Measurements from ENCODE around the gene METAP2.

The METAP2 gene

DNA sequence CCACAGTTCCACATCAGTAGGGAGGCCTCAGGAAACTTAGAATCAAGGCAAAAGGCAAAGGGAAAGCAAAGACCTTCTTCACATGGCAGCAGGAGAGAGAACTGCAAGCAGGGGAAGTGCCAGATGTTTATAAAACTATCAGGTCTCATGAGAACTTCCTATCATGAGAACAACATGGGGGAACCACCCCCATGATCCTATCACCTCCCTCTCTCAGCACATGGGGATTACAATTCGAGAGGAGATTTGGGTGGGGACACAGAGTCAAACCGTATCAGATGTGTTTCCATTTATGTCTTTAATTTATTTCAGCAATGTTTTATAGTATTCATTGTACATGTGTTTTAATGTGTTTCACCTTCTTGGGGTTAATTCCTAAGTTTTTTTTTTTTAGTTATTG is 25.8 kb downstream of the METAP2 start:
- DNase-seq = no peak
- in situ Hi-C loops (cut with HindIII; ENCODE audit: low pct_ligation_motif_present, low pct_unique_long_range_greater_than_20kb, low sequenced_read_pairs) = no loop called here

DNA sequence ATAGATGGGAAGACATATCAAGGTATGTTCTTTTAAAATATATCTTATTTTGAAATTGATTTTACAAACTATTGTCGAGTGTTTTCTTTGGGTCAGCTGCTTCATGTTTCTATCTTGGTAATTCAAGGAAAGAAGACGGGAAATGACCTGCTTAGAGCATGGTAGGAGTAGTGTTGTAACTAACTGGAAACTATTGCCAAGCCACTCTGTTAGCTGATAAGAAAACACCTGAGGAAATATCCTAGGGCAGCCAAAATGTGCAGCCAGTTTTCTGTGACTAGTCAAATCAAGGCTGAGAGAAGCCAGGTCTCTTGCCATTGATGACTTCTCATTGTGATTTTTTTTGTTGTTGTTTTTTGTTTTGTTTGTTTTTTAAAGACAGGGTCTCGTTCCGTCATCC is 30.2 kb downstream of the METAP2 start:
- in situ Hi-C loops (cut with HindIII; ENCODE audit: low pct_ligation_motif_present, low pct_unique_long_range_greater_than_20kb, low sequenced_read_pairs) = no loop called here

DNA sequence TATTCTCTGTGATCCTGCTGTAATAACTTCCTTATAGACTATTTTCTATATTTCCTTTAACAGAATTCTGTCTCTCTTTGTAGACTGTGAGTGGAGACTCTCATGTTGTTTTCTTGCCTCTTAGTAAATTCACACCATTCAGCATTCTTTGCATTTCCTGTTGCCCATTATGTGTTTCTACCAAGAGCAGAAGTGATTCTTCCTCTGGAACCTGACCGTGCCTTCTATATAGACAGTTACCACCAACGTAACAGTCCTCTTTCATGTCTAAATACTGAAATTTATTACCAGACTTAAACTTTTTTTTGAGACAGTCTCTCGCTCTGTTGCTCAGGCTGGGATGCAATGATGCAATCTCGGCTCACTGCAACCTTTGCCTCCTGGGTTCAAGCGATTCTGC is 31.1 kb downstream of the METAP2 start:
- DNase-seq = no peak
- in situ Hi-C loops (cut with HindIII; ENCODE audit: low pct_ligation_motif_present, low pct_unique_long_range_greater_than_20kb, low sequenced_read_pairs) = no loop called here

More for the DNA sequence above, 30.2 kb downstream of the METAP2 start:
- DNase-seq = no peak

DNA sequence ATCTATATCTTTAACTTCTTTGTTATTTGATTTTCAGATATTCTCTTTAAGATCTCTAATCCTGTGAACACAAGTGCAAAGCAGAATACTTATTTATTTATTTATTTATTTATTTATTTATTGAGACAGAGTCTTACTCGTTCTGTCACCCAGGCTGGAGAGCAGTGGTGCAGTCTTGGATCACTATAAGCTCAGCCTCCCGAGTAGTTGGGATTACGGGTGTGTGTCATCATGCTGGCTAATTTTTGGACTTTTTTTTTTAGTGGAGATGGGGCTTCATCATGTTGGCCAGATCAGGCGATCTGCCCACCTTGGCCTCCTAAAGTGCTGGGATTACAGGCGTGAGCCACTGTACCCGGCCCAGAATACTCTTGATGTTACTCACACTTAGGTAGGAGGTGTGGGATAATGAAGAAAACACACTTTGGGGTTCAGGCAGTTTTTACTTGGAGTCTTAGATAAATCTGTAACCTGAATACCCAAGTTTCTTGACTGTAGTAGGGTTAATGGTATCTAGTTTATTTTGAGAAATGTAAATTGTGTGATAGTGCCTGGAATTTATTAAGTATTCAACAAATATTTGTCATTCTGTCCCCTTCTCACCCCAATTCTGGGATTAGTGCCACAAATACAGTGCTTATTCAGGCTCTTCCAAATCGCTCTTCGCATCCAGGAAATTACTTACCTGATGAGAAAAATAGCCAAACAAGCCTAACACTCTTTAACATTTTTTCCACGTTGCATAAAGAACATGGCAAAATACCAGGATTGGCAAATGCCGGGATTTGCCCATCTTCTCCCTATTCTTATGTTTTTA is 33.0 kb downstream of the METAP2 start:
- no peak for DNase-seq
- in situ Hi-C loops (cut with HindIII; ENCODE audit: low pct_ligation_motif_present, low pct_unique_long_range_greater_than_20kb, low sequenced_read_pairs) = no loop called here

DNA sequence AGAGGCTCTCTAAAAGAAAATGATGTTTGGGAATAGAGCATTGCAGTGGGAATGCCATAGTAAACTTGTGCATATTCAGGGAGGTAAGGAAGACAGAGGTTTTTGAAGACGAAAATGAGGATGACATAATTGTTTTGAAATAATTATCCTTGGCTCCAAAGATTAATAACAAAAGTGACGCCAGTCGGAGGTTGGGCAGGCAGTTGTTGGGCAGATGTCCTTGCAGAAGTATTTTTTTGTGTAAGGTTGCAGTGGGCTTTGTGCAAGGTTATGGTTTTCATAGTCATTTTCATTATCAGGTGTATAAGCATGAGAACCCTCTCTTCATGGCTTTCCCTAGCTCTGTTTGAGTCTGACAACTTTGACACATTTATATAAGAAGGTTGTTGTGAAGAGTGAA is 35.3 kb downstream of the METAP2 start:
- in situ Hi-C loops (cut with HindIII; ENCODE audit: low pct_ligation_motif_present, low pct_unique_long_range_greater_than_20kb, low sequenced_read_pairs) = no loop called here
- no peak for DNase-seq

DNA sequence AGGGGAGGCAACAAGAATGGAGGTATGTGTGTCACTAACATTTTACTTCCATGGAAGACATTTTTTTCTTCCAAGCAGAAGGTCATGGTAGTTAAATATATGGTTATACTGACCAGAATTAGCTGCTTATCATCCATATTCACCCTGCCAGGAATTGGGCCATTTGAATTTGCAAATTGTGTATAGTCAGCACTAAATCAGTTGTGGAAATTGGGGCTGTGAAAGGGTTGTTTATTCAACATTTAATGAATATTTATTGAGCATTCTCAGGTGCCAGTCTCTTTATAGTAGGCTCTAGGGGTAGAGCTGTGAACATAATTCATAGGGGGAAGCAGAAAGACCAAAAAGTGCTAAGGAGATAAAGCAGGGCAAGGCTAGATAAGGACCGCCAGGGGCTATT is 38.0 kb downstream of the METAP2 start:
- in situ Hi-C loops (cut with HindIII; ENCODE audit: low pct_ligation_motif_present, low pct_unique_long_range_greater_than_20kb, low sequenced_read_pairs) = no loop called here
- DNase-seq = no peak

DNA sequence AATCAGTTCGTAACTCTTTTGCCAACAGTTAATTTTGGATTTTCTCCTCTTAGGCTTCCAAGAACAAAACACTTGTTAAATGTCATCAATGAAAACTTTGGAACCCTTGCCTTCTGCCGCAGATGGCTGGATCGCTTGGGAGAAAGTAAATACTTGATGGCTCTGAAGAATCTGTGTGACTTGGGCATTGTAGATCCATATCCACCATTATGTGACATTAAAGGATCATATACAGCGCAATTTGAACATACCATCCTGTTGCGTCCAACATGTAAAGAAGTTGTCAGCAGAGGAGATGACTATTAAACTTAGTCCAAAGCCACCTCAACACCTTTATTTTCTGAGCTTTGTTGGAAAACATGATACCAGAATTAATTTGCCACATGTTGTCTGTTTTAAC is 39.6 kb downstream of the METAP2 start:
- in situ Hi-C loops (cut with HindIII; ENCODE audit: low pct_ligation_motif_present, low pct_unique_long_range_greater_than_20kb, low sequenced_read_pairs) = no loop called here
- DNase-seq = no peak

DNA sequence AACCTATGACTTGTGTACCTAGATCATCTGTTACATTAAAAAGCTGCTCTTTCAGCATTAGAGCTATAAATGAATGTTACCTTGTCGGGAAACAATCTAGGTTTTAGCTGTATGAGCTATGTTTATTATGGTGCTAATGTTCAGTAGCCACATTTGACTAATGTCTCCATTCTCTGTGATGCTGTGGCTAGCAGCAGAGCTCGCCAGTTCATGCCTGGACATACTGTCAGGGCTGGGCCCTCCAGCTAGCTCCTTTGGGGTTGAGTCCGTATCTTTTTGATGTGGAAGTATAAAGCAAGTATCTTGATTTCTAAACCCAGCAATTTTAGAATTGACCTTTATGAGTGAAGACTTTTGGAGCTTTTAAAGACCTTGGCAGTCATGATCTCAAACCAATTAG is 41.2 kb downstream of the METAP2 start:
- no peak for DNase-seq
- in situ Hi-C loops (cut with HindIII; ENCODE audit: low pct_ligation_motif_present, low pct_unique_long_range_greater_than_20kb, low sequenced_read_pairs) = no loop called here

DNA sequence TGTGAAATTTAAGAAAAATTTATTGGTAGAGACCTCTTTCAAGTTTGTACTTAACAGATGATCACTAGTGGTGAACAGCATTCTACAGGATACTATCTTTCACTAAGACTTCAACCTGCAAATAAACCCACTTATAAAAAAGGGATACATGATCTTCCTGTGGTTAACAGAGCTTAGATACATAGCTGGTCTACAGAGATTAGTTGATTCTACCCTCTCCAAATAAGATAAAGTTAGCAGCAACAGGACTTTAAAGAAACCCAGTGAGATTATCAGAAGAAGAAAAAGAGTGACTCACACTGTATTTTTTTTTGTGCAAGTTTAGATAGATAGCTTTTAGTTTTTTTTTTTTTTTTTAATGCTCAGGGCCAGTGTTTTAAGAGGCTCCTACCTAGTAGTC is 42.8 kb downstream of the METAP2 start:
- no peak for DNase-seq
- in situ Hi-C loops (cut with HindIII; ENCODE audit: low pct_ligation_motif_present, low pct_unique_long_range_greater_than_20kb, low sequenced_read_pairs) = no loop called here

DNA sequence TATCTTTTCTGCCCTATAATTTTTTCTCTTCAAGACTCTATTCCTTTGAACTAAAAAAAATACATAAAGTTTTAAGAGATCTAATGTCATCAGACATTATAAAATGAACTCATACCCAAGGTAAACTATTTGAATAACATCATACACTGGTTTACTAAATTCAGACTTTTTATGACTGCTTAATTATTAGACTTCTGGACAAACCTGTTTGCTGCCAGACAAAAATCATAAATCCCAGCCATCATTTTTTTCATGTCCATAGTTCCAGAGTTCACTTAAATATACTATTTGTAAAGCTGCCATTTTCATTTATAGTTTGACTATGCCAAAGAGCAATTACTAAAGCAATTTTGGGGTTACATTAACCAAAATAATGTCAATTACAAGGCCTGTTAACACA is 43.3 kb downstream of the METAP2 start:
- in situ Hi-C loops (cut with HindIII; ENCODE audit: low pct_ligation_motif_present, low pct_unique_long_range_greater_than_20kb, low sequenced_read_pairs) = no loop called here
- no peak for DNase-seq

DNA sequence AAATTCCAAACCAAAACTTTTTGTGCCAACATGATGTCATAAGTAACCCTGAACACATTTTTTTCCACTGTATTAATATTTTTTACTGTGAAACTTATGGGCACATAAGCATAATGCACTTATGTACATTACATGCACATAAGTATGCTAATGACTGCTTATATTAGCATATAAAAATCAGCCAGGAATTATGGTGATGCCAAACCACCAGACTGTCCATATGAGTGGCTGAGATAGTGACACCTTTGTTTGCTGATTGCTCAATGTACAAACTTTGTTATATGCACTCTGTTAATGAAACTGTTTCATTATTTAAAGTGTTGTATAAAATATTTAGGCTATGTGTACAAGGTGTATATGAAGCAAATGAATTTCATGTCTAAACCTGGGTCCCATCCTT is 45.0 kb downstream of the METAP2 start:
- no peak for DNase-seq
- in situ Hi-C loops (cut with HindIII; ENCODE audit: low pct_ligation_motif_present, low pct_unique_long_range_greater_than_20kb, low sequenced_read_pairs) = no loop called here

DNA sequence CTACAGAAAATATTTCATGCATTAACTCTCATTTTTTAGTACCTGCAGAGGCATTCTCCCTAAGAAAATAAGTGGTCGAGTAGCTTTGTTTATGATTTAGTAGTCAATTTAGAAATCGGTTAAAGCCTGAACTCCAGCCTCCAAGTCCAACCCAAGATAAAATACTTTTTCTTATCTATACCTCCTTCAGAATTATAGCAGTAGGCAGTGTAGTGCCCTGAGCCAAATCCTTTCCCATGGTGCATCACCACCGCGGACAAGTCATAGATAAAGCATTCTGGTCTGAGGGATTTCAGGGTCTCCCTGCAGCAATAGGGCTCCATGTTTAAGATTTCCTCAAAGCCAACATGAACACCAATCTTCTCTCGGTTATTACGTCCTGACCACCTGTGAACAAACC is 46.9 kb downstream of the METAP2 start:
- DNase-seq = no peak
- in situ Hi-C loops (cut with HindIII; ENCODE audit: low pct_ligation_motif_present, low pct_unique_long_range_greater_than_20kb, low sequenced_read_pairs) = no loop called here

DNA sequence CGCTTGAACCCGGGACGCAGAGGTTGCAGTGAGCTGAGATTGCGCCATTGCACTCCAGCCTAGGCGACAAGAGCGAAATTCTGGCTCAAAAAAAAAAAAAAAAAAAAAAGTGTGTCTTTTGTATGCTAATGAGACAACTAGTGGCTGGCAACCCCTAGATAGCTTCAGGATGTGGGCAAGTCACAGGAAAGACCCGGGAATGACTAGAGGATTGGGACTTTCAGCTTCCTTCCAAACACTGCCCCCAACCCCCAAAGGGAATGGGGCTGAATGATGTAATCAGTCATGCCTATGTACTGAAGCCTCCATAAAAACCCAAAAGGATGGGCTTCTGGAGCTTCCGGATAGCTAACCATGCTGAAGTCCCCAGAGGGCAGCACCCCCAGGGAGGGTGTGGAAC is 48.7 kb downstream of the METAP2 start:
- in situ Hi-C loops (cut with HindIII; ENCODE audit: low pct_ligation_motif_present, low pct_unique_long_range_greater_than_20kb, low sequenced_read_pairs) = no loop called here
- no peak for DNase-seq

DNA sequence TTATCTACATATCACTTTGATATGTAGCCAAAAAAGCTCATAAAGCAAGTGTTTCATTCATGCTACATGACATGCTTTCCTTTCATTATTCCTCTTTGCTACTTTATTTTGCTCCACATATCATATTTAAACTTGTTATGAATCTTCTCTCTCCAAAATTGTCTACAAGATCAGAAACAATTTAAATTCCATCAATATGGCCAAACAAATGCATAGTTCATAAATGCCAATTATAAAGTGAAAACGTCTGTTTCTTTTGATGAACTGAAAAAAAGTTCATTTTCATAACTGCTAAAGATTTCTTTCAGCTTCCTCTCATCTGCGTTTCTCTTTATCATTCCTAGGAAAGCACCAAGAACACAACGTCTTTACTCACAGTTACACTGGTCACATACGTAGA is 54.5 kb downstream of the METAP2 start:
- in situ Hi-C loops (cut with HindIII; ENCODE audit: low pct_ligation_motif_present, low pct_unique_long_range_greater_than_20kb, low sequenced_read_pairs) = no loop called here

DNA sequence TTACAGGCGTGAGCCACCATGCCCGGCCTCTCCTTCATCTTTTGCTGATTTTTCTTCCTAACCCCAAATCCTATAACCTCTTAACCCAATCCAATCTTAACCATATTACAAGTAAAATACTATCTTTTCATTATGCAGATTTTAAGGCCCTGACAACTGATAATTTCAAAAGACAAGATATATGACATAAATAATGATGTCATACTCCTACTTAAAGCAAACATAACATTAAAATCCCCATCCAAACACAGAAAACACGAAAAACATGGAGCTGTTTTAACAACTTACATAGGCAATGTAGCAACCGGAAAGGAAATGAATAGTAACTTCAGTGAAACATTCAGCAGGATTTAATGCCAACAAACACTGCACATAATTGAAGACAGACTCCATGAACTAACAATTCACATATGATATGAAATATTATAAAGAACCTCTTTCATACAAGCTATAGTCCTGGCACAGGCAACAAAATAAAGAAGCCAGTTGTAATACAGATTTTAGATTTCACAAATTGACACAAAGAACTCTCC is 55.8 kb downstream of the METAP2 start:
- DNase-seq = no peak
- in situ Hi-C loops (cut with HindIII; ENCODE audit: low pct_ligation_motif_present, low pct_unique_long_range_greater_than_20kb, low sequenced_read_pairs) = no loop called here

More for the DNA sequence above, 54.5 kb downstream of the METAP2 start:
- no peak for DNase-seq

DNA sequence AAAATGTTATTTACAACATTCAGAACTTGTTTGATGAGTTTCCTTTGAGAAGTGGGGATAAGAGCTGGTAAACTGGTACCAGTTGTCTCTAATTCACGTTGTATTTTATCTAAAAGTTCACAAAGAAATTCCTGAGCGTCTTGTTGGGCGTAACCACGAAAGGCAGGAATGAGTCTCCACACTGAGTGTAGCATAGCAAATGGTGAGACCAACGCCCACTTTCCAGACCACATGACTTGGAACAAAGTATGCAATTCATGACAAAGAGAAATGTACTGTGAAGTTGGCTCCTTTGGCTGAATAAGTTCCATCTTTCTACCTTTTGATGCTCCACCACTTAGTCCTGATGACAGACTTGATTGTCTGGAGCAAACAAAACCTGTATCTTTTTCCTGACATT is 58.9 kb downstream of the METAP2 start:
- in situ Hi-C loops (cut with HindIII; ENCODE audit: low pct_ligation_motif_present, low pct_unique_long_range_greater_than_20kb, low sequenced_read_pairs) = no loop called here
- DNase-seq = no peak

DNA sequence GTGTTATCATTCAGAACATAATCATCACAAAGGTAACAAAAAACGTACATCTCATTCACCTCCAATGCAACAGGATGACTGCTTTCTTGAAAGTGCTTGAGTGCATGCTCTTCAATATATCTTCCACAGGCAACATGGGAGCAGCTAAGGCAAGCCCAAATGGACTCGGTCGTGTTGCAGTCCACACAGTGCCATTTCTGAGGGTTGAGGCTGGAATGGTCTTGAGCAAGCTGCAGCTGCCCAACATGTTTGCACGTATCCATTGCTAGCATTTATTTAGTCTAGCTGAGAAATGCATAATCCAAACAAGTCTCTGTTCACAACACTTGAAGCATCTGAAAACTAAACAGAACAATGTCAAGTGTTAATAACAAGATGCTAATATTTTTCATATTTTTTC is 60.0 kb downstream of the METAP2 start:
- in situ Hi-C loops (cut with HindIII; ENCODE audit: low pct_ligation_motif_present, low pct_unique_long_range_greater_than_20kb, low sequenced_read_pairs) = no loop called here
- no peak for DNase-seq

DNA sequence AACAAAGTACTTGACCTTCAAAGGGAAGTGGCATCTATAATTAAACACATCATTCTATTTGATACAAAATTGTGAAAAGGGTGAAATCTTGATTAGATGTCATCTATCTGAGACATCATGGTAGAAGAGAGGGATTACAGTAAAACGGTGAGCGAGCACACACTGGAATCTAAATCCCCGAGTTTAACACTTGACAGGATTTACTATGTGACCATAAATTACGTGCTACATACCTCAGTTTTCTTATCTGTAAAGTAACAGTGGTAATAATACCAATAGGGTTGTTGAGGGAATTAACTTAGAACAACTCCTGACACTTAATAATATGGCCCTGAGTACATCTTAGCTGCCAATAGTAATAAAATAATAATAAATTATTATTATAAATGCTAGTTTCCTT is 64.1 kb downstream of the METAP2 start:
- DNase-seq = no peak
- in situ Hi-C loops (cut with HindIII; ENCODE audit: low pct_ligation_motif_present, low pct_unique_long_range_greater_than_20kb, low sequenced_read_pairs) = no loop called here

DNA sequence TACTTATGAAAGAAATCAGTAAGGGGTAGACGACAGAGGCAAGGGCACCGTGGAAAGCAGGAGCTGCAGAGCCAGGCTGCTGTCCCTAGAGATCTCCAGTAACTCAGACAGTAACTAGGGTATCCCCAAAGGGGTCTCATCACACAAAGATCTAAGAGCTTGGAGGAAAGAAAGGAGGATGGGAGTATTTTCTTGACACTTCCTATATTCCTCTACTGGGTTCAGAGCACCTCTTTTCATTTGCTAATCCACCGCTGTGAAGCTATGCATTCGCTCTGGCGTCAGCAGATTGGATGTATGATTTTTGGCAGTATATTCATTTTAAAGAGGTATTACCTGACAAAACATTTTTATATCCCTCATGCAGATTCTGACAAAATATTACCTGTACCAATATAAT is 64.7 kb downstream of the METAP2 start:
- in situ Hi-C loops (cut with HindIII; ENCODE audit: low pct_ligation_motif_present, low pct_unique_long_range_greater_than_20kb, low sequenced_read_pairs) = no loop called here
- no peak for DNase-seq

DNA sequence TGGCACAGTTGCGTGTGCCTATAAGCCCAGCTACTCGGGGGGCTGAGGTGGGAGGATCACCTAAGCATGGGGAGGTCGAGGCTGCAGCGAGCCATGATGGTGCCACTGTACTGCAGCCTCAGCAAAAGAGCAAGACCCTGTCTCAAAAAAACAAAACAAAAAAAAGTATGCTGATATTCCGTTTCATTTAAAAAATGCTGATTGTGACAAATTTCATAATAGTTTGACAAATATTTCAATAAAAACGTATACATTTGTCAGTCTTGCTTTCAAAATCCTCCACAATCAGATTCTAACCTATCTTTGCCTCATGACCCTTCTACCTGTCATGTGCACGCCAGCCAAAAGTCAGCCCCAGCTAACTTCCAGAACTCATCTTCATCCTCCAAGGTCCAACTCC is 67.5 kb downstream of the METAP2 start:
- in situ Hi-C loops (cut with HindIII; ENCODE audit: low pct_ligation_motif_present, low pct_unique_long_range_greater_than_20kb, low sequenced_read_pairs) = no loop called here
- DNase-seq = no peak
